ENCODE measurements around the gene SLC24A4.

GRCh38 chr14:92308716-92309115 is 14.2 kb upstream of the SLC24A4 start:
- TF ChIP-seq CTCF (IDR thresholded peaks at IDR 0.05; ENCODE audit: poor library complexity): no peak
- TF ChIP-seq EZH2phosphoT487 (IDR thresholded peaks at IDR 0.05; ENCODE audit: low read depth, severe bottlenecking, unreplicated experiment): no peak
- TF ChIP-seq EZH2 (IDR thresholded peaks at IDR 0.05; ENCODE audit: borderline replicate concordance): no peak

Measured in hepatocyte (in vitro differentiated cells).